Measurements from ENCODE around the gene MITF.

MITF gene

GRCh38 chr3:69970827-69971226, 231.6 kb downstream of the MITF start:
- DNase-seq (ENCODE audit: low spot score) = no peak

DNA sequence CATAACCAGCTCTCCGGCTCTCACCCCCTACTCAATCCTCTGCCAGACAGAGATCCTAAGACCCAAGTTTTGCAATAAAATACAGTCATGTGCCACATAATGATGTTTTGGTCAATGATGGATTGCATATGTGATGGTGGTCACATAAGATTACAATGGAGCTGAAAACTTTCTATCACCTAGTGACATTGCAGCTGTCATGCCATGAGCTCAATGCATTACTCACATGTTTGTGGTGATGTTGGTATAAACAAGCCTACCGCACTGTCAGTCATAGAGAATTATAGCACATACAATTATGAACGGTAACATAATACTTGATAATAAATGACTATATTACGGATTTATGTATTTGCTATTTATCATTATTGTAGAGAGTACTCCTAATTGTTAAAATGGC, 233.4 kb downstream of the MITF start:
- no peak for DNase-seq (ENCODE audit: low spot score)

GRCh38 chr3:69976021-69976420, 236.8 kb downstream of the MITF start:
- no peak for DNase-seq (ENCODE audit: low spot score)

DNA sequence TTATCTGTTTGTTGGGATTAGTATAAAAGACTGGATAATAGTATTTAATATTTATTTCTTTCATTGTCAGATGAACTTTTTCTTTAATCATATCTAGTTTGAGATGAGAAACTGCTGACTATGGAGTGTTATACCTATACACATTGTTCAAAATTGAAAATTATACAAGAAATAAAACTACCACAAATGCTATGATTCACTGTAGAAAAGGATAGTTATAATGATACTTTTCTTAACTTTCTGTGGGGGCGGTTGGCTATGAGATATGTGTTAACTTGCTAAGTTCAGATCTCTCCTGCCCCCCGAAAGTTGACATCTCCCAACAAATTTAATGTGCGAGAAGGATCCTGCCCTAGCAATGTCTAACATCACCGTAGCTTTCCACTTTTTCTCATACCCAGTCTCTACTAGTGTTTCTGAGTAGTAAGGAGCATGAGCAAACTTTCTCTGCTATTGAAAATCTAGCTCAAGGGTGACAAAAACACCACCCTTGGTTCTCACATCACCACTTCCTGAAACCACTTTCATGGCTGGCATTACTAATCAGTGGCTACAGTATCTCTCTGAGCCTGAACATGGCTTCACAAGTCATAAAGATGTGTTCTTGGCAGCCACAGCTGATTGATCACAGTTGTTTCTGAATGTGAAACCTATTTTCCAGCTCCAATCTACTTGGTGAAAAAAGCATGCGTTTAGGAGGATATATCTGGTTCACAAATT, 244.4 kb downstream of the MITF start:
- DNase-seq (ENCODE audit: low spot score) = no peak

DNA sequence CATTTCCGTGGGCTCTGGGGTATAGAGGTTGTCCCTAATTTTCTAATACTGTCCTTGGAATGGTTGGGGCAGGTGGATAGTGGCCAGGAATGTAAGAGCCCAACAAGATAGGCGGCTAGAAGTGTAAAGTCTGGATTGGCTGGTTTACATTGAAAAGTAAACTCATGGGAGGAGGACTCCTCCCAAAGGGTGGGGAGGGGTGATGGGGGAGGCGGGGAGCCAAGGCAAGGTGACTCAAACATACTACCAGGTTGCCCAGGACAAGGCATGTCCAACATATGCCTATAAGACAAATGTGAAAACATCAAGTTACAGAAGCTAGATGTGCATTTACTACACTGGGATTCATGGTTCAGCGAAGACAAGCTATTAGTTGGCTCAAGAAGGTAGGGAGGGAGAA, 246.0 kb downstream of the MITF start:
- no peak for DNase-seq (ENCODE audit: low spot score)

DNA sequence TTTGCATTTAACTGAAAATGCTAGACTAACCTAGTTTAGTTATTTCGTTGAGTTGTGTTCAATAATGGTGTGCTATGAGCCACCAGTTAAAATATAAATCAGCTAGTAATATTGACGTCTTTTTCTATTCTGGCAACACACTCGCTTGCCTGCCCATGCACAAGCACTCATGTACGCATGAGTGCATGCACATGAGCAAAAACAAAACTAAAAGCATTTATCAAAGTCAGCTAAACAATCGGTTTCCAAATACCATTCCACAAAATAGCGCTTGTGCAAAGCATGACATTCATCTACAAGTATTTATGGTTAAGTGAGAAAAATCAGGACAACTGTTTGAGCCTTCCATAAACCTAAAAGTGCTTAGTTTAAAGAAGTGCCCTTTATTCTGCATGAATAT, 247.2 kb downstream of the MITF start:
- DNase-seq (ENCODE audit: low spot score) = no peak

DNA sequence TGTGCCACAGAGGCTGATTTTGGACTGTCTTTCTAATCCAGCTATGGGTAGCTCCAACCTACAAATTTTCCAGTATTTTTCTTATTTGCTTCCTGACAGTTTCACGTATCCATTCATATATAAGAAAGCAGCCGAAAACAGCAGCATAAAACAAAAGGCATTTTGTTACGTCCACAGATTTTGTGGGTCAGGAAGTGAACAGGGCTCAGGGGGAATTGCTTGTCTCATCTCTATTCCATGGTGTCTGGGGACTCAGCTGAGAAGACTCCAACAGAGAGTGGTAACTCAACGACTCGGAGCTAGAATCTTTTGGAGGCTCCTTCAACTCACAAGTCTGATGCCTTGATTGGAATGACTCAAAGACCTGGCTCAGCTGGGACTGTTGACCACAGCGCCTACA, 248.6 kb downstream of the MITF start:
- DNase-seq (ENCODE audit: low spot score) = no peak

GRCh38 chr3:69993757-69994156, 254.5 kb downstream of the MITF start:
- no peak for DNase-seq (ENCODE audit: low spot score)

GRCh38 chr3:69994919-69995318, 255.7 kb downstream of the MITF start:
- DNase-seq (ENCODE audit: low spot score) = no peak

- DNase-seq (ENCODE audit: low spot score) = no peak
These were observed 258.5 kb downstream of the MITF start for GRCh38 chr3:69997631-69998307.

- no peak for DNase-seq (ENCODE audit: low spot score)
These were observed 259.5 kb downstream of the MITF start for GRCh38 chr3:69998759-69999139.

DNA sequence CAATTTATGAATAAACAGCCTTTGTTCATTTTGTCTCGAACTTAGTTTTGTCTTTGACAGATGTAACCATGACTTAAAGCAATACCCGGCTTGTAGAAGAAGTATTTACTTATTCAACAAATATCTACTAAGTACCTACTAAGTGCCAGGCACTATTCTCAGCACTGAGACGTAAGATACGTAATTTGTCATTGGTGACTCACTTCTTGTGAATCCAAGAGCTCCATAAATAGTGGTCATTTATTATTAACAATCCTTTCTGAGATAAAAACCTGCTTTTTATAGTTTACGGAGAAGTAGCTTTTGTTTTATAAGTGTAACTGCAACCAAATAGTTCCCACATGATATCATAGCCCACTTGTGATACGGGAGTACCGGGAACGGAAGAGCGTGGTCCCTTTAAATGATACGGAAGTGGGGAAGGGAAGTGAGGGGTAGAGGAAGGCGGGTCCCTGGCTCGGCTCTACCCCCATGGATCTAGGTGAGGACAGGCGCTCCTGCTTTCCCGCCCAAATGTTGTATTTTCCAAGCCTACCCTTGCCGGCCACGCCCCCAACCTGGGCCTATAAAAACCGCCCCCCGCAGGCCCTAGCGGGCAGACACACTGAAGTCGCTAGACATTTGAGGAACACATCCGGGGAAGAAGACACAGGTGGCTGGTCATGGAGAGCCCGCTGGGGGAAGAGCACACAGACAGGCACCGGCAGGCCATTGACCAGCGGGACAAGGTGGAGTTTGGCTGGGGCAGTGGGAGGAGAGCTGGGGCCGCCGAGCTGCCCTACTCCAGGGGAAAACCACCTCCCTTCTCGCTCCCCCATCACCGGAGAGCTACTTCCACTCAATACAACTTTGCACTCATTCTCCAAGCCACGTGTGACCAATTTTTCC, 260.1 kb downstream of the MITF start, which contains the start of gene SAMMSON:
Gene SAMMSON, plus strand, starts transcription at position 594 of the 888 bp plus-strand sequence.
- no peak for DNase-seq (ENCODE audit: low spot score)

DNA sequence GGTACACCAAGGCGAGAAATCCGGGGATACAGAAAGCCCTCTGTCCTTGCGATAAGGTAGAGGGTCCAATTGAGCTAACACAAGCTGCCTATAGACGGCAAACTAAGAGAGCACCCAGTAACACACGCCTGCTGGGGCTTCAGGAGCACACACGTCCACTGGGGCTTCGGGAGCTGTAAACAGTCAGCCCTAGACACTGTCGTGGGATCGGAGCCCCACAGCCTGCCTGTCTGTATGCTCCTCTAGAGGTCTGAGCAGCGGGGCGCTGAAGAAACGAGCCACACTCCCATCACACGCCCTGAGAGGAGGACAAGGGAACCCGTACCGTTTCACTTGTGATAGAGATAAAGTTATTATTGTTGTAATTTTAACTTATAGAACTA, 260.8 kb downstream of the MITF start:
- DNase-seq (ENCODE audit: low spot score) = no peak

DNA sequence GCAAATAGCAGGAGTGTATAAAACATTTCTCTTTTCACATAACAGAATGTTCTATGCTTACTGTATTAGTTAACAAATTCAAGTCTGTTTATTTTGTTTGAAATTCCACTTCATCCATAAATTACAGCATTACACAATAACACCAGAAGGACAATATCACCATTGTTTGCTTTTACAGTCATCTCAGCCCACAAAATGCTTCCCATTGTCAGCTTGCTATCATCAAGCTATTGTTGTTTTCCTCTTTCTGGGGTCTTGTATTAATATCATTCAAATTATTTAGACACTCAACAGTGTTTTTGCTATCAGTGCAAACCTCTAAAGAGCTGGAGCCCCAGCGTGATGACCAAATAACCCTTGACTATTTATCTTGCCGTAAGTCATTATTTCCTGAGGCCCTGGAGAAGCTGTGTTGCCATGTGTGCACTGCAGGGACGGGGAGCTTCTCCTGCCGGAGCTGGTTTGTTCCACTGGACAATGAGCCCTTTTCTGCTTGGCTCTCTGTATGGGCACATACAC, 261.4 kb downstream of the MITF start:
- no peak for DNase-seq (ENCODE audit: low spot score)

GRCh38 chr3:70003119-70003518, 263.9 kb downstream of the MITF start:
- no peak for DNase-seq (ENCODE audit: low spot score)

DNA sequence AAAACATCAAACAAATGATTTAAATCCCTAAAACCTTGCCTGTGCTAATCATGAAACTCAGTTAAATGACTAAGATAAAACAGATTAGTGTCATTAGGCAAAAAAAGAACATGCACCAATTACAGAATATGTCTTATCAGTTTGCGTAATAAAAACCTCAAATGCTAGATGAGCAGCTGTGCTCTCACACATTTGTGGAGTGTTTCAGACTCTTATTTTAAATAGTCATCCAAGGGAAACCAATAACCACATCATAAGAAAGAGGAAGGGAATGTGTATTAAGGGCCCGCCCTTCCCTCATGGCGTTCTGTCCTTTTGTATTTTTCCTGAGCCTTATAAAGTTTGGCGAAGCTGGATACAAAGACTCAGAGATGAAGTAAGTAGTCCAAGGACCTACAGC, 266.8 kb downstream of the MITF start:
- DNase-seq (ENCODE audit: low spot score) = no peak

GRCh38 chr3:70010346-70010745, 271.1 kb downstream of the MITF start:
- DNase-seq (ENCODE audit: low spot score) = no peak

DNA sequence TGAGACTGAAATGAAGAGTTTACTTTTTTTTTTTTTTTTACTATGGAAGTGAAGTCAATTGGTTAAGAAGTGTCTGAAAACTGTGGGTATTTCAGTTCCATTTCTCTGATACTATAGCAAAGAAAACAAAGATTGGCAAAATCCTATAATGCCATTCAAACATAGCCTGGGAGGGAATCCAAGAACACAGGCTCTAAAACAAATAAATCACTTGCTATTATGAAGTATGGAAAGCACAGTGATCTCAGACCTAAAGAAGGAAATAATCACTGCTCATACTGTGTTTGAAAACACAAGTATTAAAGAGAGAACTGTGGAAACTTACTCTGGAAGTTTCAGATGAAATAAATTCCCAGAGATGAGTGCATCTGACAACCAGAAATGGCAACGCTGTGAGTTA, 272.3 kb downstream of the MITF start:
- DNase-seq (ENCODE audit: low spot score) = no peak
